ENCODE results near the gene GALK1.
"Not testable (repeated sequence)": the region's sequence is repeated elsewhere in the genome, so short reads cannot be mapped to it uniquely, and the experiment has no call there.

GALK1 gene

GRCh38 chr17:75764711-75765421 lies at the start of gene GALK1:
TSS of gene GALK1 (minus strand) at chr17:75765192. CDS start at chr17:75765136, 56 bp downstream.
- peak; percentile 72 for DNase-seq

GRCh38 chr17:75814021-75814395 lies 49.0 kb upstream of the GALK1 start:
- DNase-seq: no peak

- no peak for DNase-seq
These were observed 48.4 kb upstream of the GALK1 start for GRCh38 chr17:75813081-75814020.

GRCh38 chr17:75812096-75813013 lies 47.4 kb upstream of the GALK1 start:
- no peak for DNase-seq

- no peak for DNase-seq
These were observed 46.2 kb upstream of the GALK1 start for GRCh38 chr17:75811174-75811573.

GRCh38 chr17:75810756-75811155 lies 45.8 kb upstream of the GALK1 start:
- DNase-seq: not testable (repeated sequence)

- no peak for DNase-seq
These were observed 45.2 kb upstream of the GALK1 start for GRCh38 chr17:75810216-75810615.

- DNase-seq: no peak
These were observed 44.7 kb upstream of the GALK1 start for GRCh38 chr17:75809631-75810111.

- DNase-seq: no peak
These were observed 44.1 kb upstream of the GALK1 start for GRCh38 chr17:75808905-75809621.

- no peak for DNase-seq
These were observed 43.5 kb upstream of the GALK1 start for GRCh38 chr17:75808549-75808904.

GRCh38 chr17:75807861-75808260 lies 42.9 kb upstream of the GALK1 start:
- no peak for DNase-seq

GRCh38 chr17:75806822-75807500 lies 42.0 kb upstream of the GALK1 start:
- no peak for DNase-seq

- DNase-seq: no peak
These were observed 38.9 kb upstream of the GALK1 start for GRCh38 chr17:75803883-75804282.

GRCh38 chr17:75799402-75799801 lies 34.4 kb upstream of the GALK1 start:
- no peak for DNase-seq

GRCh38 chr17:75795820-75796607 lies 31.0 kb upstream of the GALK1 start:
- no peak for DNase-seq

- DNase-seq: no peak
These were observed 28.5 kb upstream of the GALK1 start for GRCh38 chr17:75793460-75793859.

- DNase-seq: no peak
These were observed 26.3 kb upstream of the GALK1 start for GRCh38 chr17:75791254-75791653.

- DNase-seq: peak; percentile 87
These were observed 20.3 kb upstream of the GALK1 start for GRCh38 chr17:75785016-75785890.

GRCh38 chr17:75784473-75785015 lies 19.6 kb upstream of the GALK1 start, which contains the start of gene UNK:
TSS of gene UNK (plus strand) at chr17:75784806. CDS start at chr17:75784881, 75 bp downstream.
- peak; percentile 91 for DNase-seq
